A549 (cell line): ENCODE measurements around the gene GRHL1. TPM values are rescaled to one million over a fixed set of nuclear protein-coding genes. Genes with fewer than 3 reads are reported as not detected.

Experiments
- ATAC-seq, 2 experiments: fragments of 200-7000 bp in 1 of 2; fragments of >200 bp in 1 of 2; cut with Nextera tagmentation in 1 of 2; cut with Tn5 transposase in 1 of 2; 3 replicates each; pipeline versions ENCODE4 v1.8.0 to v1.9.1; 2018 to 2020; ENCODE audit warnings: mild to moderate bottlenecking in 1 of 2, moderate library complexity in 1 of 2
- CTCF ChIA-PET: fragments of 300-600 bp; sonication (Branson Sonifier 250); formaldehyde crosslinking; extraction: SDS; loops from one replicate; lab custom pipeline; 2021; ENCODE audit warnings: antibody characterized with exemption, inconsistent platforms; lab: Yijun Ruan, JAX
- POLR2A ChIA-PET: fragments of 350-600 bp; formaldehyde crosslinking; extraction: SDS; loops from one replicate; lab custom pipeline; 2021; ENCODE audit warnings: antibody characterized with exemption, inconsistent platforms; lab: Yijun Ruan, JAX
- DNase-seq, 2 experiments: peaks; one replicate each; pipeline versions ENCODE4 v3.0.0 to v3.0.0-alpha.2; 2011 to 2016; ENCODE audit warnings: low read depth in 1 of 2, low spot score in 1 of 2
- FAIRE-seq: peaks from 2 replicates; lab custom pipeline; 2011; peaks lifted over from hg19 to GRCh38; lab: Jason Lieb, UNC
- H3K27ac ChIP-seq, 2 experiments: fragments of >200 bp; sonication (Bioruptor Twin); formaldehyde crosslinking; 3 replicates each; pipeline ENCODE4 v1.5.1; 2016 to 2017
- H3K4me1 ChIP-seq: fragments of >200 bp; sonication (Bioruptor Twin); formaldehyde crosslinking; 3 replicates; pipeline ENCODE4 v1.6.1; 2016
- H3K4me2 ChIP-seq: fragments of >200 bp; sonication (Bioruptor Twin); formaldehyde crosslinking; 3 replicates; pipeline ENCODE4 v1.6.1; 2016
- H3K4me3 ChIP-seq: fragments of >200 bp; sonication (Bioruptor Twin); formaldehyde crosslinking; 3 replicates; pipeline ENCODE4 v1.5.1; 2016
- H3K9me3 ChIP-seq: fragments of >200 bp; sonication (Bioruptor Twin); formaldehyde crosslinking; 3 replicates; pipeline ENCODE4 v1.6.1; 2016
- EHMT2 ChIP-seq: fragments of 200-600 bp; sonication (generic); IDR thresholded peaks from 2 replicates; pipeline ENCODE4 v1.6.1; 2016; ENCODE audit warnings: antibody characterized with exemption, low read depth, mild to moderate bottlenecking, moderate library complexity
- FOSB ChIP-seq: fragments of 250-450 bp; sonication (Bioruptor Pico); IDR thresholded peaks from 2 replicates; pipeline ENCODE4 v1.5.0; 2020; ENCODE audit warnings: mild to moderate bottlenecking, moderate library complexity
- FOSL2 ChIP-seq, 2 experiments: fragments of 450-650 bp in 1 of 2; fragments of >200 bp in 1 of 2; sonication (Bioruptor Twin) in 1 of 2; formaldehyde crosslinking; IDR thresholded peaks; 2 replicates each; pipeline versions ENCODE4 v1.5.0 to v1.6.1; 2016 to 2020; ENCODE audit warnings: mild to moderate bottlenecking in 1 of 2, moderate library complexity in 1 of 2
- GATA3 ChIP-seq: IDR thresholded peaks from 2 replicates; pipeline ENCODE4 v1.6.1; 2012; ENCODE audit warnings: borderline replicate concordance
- HDAC2 ChIP-seq: fragments of 200-600 bp; sonication (generic); IDR thresholded peaks from 2 replicates; pipeline ENCODE4 v1.6.1; 2016
- KDM1A ChIP-seq: fragments of 200-600 bp; sonication (generic); IDR thresholded peaks from 2 replicates; pipeline ENCODE4 v1.6.1; 2016; ENCODE audit warnings: low read depth, mild to moderate bottlenecking
- KDM5A ChIP-seq: fragments of 200-600 bp; sonication (generic); IDR thresholded peaks from 2 replicates; pipeline ENCODE4 v1.6.1; 2016; ENCODE audit warnings: antibody characterized with exemption, mild to moderate bottlenecking
- MAX ChIP-seq: IDR thresholded peaks from 2 replicates; pipeline ENCODE4 v1.6.1; 2012
- NR3C1 ChIP-seq: fragments of >200 bp; sonication (Bioruptor Twin); formaldehyde crosslinking; IDR thresholded peaks from 3 replicates; pipeline ENCODE4 v1.6.1; 2017
- PHF8 ChIP-seq: fragments of 200-600 bp; sonication (generic); IDR thresholded peaks from 2 replicates; pipeline ENCODE4 v1.6.1; 2016; ENCODE audit warnings: low read depth, mild to moderate bottlenecking, antibody characterized with exemption, moderate library complexity, borderline replicate concordance
- RAD21 ChIP-seq, 2 experiments: fragments of >200 bp in 1 of 2; sonication (Bioruptor Twin) in 1 of 2; formaldehyde crosslinking in 1 of 2; IDR thresholded peaks in 1 of 2; conservative IDR thresholded peaks in 1 of 2; 2 replicates in 1 of 2; 3 replicates in 1 of 2; pipeline ENCODE4 v1.6.1; 2012 to 2018; ENCODE audit warnings: inconsistent platforms in 1 of 2
- SMC3 ChIP-seq: fragments of >200 bp; sonication (Bioruptor Twin); formaldehyde crosslinking; IDR thresholded peaks from 3 replicates; pipeline ENCODE4 v1.6.1; 2018; ENCODE audit warnings: inconsistent platforms
- ZFP36 ChIP-seq: fragments of 450-650 bp; IDR thresholded peaks from 2 replicates; pipeline ENCODE4 v1.6.1; 2014; ENCODE audit warnings: borderline replicate concordance; ENCODE audit not compliant: partially characterized antibody
- ZSCAN20 ChIP-seq: fragments of 250-450 bp; sonication (Bioruptor Pico); IDR thresholded peaks from 2 replicates; pipeline ENCODE4 v1.8.0; 2022; ENCODE audit warnings: mild to moderate bottlenecking, moderate library complexity
- WGBS: methylation state at CpG from one replicate; pipeline ENCODE4 v1.1.6; 2017; ENCODE audit errors: missing lambda C conversion rate; 5-methylcytosine and 5-hydroxymethylcytosine counted together
- polyA plus RNA-seq, 4 experiments: library from polyadenylated mRNA; depleted of rRNA in 3 of 4; stranded (reverse); fragments of >200 nt; fragmentation: RNase III in 1 of 4; extraction: RNeasy Plus Mini Kit Qiagen cat#74134 plus additional on column Dnase treatment in 1 of 4; gene quantifications; 2 replicates in 3 of 4; 3 replicates in 1 of 4; pipeline ENCODE4 v1.2.3, GENCODE V29; 2011 to 2017
- TF ChIP-seq, protein P1 (sequence below): IDR thresholded peaks from 2 replicates; pipeline ENCODE4 v1.6.1; 2012; ENCODE audit warnings: low read depth, borderline replicate concordance
- TF ChIP-seq, protein P2 (sequence below): fragments of 450-650 bp; IDR thresholded peaks from 2 replicates; pipeline ENCODE4 v1.6.1; 2014; ENCODE audit warnings: antibody characterized with exemption
- TF ChIP-seq, protein P3 (sequence below): fragments of >200 bp; sonication (Bioruptor Twin); formaldehyde crosslinking; IDR thresholded peaks from 3 replicates; pipeline ENCODE4 v1.5.1; 2016

Gene GRHL1
- polyA plus RNA-seq, 2 of the 4 experiments (the other 2 are of a cell fraction) = 0.68 to 1.2 TPM

DNA sequence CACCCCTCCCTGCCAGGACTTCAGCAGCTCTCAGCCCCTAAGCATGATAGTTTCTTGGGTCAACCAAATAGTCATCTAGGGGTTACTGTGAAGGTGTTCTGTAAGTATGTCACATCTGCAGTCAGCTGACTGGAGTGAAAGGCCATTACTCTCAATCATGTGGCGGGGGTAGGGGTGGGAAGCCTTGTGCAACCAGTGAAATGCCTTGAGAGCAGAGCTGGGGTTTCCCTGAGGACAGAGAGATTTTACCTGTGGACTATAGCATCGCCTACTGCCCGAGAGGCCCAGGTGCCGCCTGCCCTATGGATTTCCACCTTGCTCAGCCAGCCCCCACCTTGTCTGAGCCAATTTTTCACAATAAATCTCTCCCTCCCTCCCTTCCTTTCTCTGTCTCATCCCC, 71.0 kb downstream of the GRHL1 start:
- ATAC-seq = peak; percentile 13 to 21; a peak in 4 of 6 replicates
- H3K27ac ChIP-seq = no peak overlapping the region
- TF ChIP-seq KDM1A (no peak), MAX (no peak), KDM5A (no peak), SMC3 (no peak)
- no peak overlapping the region for H3K4me3 ChIP-seq
- H3K4me2 ChIP-seq = no peak overlapping the region
- no peaks in the 10 kb centered on the region for H3K4me1 ChIP-seq
- DNase-seq = no peak
- CTCF ChIA-PET = interaction anchor here (1.1 to 9.0 kb wide), 6 partner anchors 15 to 208 kb away, joined by 3 to 53 read pairs (median 6); no protein-coding TSS in a partner anchor
- 0 out of 3 replicates have a peak, but pooled peaks cover under 1% of the 10 kb centered on the region for H3K9me3 ChIP-seq
- POLR2A ChIA-PET = no interaction called here
- no peak for FAIRE-seq
- WGBS = 86% methylated on average over 4 of the region's 4 CpGs

DNA sequence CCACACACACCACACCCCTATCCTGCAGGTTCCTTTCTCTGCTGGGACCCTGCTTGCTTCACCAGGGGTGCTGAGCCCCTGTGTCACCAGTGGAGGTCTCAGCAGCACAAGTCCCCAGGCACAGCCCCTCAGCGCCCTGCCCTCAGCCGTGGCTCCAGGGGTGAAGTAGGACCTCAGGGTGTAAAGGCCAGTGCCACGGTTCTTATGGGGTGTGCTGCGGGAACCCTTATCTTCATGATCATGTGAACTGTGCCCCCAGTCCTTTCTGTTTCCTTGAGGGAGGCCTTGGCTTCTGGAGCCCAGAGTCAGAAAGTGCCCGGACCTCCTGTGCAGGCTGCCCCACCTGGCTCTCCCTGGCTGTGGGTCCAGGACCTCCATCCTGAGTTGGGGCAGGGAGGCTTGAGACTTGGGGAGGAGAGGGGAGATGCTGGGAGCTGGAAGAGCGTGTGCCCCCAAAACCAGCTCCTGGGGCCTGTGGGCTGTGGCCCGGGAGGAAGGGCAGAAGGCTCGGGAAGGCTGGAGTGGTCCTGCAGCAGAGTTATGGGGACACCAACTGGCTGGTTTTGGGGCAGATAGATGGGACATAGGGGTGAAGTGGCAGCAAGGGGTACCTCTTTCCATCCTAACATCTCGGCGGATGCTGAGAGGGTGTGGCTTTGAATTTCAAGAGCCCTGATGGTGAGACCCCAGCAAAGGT, 71.6 kb downstream of the GRHL1 start:
- H3K27ac ChIP-seq = no peak overlapping the region
- CTCF ChIA-PET = interaction anchor here (0.7 to 9.0 kb wide), 5 partner anchors 14 to 488 kb away, joined by 3 to 53 read pairs (median 3); no protein-coding TSS in a partner anchor
- FAIRE-seq = no peak
- H3K4me2 ChIP-seq = no peak overlapping the region
- 64% methylated on average over 10 of the region's 10 CpGs for WGBS
- H3K4me1 ChIP-seq = no peaks in the 10 kb centered on the region
- no peak for TF ChIP-seq ZFP36
- TF ChIP-seq KDM5A = no peak
- TF ChIP-seq, protein P1, sequence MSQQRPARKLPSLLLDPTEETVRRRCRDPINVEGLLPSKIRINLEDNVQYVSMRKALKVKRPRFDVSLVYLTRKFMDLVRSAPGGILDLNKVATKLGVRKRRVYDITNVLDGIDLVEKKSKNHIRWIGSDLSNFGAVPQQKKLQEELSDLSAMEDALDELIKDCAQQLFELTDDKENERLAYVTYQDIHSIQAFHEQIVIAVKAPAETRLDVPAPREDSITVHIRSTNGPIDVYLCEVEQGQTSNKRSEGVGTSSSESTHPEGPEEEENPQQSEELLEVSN = no peak
- TF ChIP-seq FOSB = no peak
- TF ChIP-seq, protein P2, sequence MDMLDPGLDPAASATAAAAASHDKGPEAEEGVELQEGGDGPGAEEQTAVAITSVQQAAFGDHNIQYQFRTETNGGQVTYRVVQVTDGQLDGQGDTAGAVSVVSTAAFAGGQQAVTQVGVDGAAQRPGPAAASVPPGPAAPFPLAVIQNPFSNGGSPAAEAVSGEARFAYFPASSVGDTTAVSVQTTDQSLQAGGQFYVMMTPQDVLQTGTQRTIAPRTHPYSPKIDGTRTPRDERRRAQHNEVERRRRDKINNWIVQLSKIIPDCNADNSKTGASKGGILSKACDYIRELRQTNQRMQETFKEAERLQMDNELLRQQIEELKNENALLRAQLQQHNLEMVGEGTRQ = no peak
- TF ChIP-seq, protein P3, sequence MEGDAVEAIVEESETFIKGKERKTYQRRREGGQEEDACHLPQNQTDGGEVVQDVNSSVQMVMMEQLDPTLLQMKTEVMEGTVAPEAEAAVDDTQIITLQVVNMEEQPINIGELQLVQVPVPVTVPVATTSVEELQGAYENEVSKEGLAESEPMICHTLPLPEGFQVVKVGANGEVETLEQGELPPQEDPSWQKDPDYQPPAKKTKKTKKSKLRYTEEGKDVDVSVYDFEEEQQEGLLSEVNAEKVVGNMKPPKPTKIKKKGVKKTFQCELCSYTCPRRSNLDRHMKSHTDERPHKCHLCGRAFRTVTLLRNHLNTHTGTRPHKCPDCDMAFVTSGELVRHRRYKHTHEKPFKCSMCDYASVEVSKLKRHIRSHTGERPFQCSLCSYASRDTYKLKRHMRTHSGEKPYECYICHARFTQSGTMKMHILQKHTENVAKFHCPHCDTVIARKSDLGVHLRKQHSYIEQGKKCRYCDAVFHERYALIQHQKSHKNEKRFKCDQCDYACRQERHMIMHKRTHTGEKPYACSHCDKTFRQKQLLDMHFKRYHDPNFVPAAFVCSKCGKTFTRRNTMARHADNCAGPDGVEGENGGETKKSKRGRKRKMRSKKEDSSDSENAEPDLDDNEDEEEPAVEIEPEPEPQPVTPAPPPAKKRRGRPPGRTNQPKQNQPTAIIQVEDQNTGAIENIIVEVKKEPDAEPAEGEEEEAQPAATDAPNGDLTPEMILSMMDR = peak; percentile 19; the same call in 2 of the 3 replicates
- no peak for TF ChIP-seq FOSL2 (IDR thresholded peaks at IDR 0.05)
- TF ChIP-seq FOSL2 (CRISPR knock-in tag; IDR thresholded peaks at IDR 0.05) = no peak
- peak; percentile 35 to 47 for TF ChIP-seq RAD21 (conservative IDR thresholded peaks at IDR 0.05 in 1 of 2, IDR thresholded peaks at IDR 0.05 in 1 of 2)
- DNase-seq = no peak
- H3K9me3 ChIP-seq = no peaks in the 10 kb centered on the region
- H3K4me3 ChIP-seq = no peak overlapping the region
- POLR2A ChIA-PET = no interaction called here
- peak; percentile 9 to 55; a peak in 4 of 6 replicates for ATAC-seq

DNA sequence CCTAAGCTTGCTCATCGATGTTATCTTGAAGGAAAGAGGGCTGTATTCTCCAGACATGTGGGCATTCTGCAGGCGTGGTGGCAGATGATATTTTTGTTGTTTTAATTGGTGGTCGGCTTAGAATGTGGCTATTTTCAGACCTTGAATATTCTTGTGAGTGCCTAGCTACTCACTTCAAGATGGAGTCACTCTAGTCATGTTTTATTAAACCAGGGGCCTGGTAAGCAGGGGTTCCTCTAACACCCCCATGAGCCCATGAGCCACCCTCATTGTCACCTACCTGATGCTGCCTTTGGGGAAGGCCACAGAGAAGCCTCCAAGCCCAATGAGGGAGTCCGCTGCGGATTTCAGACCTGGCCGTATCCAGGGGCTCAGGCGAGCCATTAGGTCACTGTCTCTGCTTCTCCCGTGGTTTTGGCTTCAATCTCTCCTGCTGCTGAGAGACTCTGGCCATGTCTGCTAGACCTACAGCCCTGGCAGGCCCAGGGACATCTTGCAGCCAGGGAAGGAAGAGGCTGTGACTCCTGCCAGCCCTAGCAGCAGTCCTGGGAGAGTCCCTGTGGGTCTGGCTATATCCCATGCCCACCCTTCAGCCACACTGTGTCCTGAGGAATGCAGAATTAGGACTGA, 75.6 kb downstream of the GRHL1 start:
- WGBS = 61% methylated on average over 8 of the region's 8 CpGs
- Histone ChIP-seq H3K27ac (no peak overlapping the region), H3K9me3 (no peaks in the 10 kb centered on the region), H3K4me1 (no peaks in the 10 kb centered on the region), H3K4me2 (no peak overlapping the region), H3K4me3 (no peak overlapping the region)
- POLR2A ChIA-PET = no interaction called here
- TF ChIP-seq EHMT2 (no peak), ZSCAN20 (CRISPR knock-in tag) (no peak), NR3C1 (no peak), HDAC2 (no peak), GATA3 (no peak), PHF8 (no peak)
- no peak for FAIRE-seq
- CTCF ChIA-PET = interaction anchor here (0.9 to 14.9 kb wide), 7 partner anchors 10 to 214 kb away, joined by 3 to 117 read pairs (median 4); no protein-coding TSS in a partner anchor
- ATAC-seq = no peak
- DNase-seq = no peak
